Stimulated activated CD8-positive, alpha-beta memory T cell treated with anti-CD3 and anti-CD28 coated beads, Interleukin-12 subunit alpha, Interleukin-12 subunit beta, amount 100 ng/mL, for 4 hours (primary cell): ENCODE data around the gene LSR.

Source experiments
- DNase-seq: peaks from one replicate; pipeline ENCODE4 v3.0.0-alpha.2; 2020; ENCODE audit warnings: low read depth

The LSR gene

DNA sequence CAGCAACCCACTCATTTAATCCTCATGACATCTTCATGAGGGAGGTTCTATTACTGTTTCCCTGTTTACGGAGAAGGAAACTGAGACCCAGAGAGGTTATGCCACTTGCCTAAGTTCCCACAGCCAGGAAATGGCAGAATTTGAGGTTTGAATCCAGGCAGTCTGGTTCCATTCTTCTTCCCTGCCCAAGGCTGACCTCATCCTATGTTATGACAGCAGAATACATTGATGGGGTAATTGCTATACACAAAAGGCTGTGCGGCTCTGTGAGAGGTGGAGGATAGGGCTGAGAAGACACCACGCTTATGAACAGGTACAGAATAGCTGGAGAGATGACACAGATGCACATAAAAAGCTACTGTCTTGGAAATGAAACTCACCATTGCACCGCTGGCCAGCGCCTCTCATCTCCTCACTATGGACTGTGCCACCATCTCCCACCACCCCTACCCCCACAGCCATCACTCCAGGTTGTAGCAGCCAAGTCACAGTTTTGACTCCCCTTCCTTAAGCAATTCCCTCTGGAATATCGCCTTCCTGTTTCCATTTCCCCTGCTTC, 54.6 kb downstream of the LSR start:
- DNase-seq = no peak

DNA sequence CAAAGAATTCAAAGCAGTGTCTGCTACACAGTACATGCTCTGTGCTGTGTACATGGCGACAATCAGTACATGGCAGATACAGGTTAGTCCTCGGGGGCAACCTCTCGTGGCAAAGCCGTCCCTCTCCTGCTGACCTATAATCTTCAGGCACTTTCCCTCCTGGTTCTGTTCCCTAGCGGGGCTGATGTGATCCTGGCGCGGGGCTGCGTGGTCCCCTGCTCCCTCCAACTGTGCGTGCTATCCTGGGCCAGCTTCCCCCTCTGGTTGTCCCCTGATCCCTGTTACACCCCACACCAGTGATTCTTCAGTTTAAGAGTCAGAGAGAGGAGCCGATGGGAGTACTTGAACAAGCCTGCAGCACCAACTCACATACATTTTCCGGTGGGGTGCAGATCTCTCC, 55.2 kb downstream of the LSR start:
- no peak for DNase-seq

DNA sequence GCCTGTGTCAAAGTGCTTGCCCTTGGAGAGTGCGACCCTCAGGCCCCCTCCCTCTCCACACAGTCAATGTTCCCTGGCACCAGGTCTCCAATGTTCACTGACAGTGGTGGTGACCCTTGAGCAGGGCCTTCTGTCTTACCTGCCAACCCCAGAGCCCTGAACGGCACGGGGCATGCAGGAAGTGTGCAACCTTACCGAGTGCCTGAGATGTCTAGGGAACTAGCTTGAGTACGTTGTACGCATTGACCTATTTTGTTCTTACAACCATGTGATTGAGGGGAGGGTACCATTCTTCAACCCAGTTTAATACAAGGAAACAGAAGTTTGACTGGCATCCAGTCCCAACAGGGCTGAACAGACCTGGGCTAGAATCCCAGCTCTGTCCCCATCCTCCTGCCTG, 56.4 kb downstream of the LSR start:
- DNase-seq = no peak

GRCh38 chr19:35306473-35307246, 57.9 kb downstream of the LSR start:
- no peak for DNase-seq

- DNase-seq = no peak
Measured at GRCh38 chr19:35307931-35308330, 59.1 kb downstream of the LSR start.

DNA sequence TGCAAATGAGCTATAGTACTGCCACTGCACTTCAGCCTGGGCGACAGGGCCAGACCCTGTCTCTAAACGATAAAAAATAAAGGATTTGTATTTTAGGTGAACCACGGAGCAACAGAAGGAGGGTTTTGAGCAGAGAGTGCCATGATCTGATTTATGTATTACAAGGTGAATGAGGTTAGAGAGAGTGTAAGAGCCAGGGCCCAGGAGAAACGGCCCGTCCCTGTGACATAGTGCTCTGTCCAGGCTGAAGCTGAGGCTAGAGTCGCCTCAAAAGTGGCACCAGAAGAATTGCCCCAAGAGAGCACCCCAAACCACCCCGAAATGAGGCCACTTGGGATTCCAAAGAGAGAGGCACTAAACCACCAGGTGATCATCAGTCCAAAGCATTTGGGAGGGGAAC, 60.1 kb downstream of the LSR start:
- DNase-seq = no peak

DNA sequence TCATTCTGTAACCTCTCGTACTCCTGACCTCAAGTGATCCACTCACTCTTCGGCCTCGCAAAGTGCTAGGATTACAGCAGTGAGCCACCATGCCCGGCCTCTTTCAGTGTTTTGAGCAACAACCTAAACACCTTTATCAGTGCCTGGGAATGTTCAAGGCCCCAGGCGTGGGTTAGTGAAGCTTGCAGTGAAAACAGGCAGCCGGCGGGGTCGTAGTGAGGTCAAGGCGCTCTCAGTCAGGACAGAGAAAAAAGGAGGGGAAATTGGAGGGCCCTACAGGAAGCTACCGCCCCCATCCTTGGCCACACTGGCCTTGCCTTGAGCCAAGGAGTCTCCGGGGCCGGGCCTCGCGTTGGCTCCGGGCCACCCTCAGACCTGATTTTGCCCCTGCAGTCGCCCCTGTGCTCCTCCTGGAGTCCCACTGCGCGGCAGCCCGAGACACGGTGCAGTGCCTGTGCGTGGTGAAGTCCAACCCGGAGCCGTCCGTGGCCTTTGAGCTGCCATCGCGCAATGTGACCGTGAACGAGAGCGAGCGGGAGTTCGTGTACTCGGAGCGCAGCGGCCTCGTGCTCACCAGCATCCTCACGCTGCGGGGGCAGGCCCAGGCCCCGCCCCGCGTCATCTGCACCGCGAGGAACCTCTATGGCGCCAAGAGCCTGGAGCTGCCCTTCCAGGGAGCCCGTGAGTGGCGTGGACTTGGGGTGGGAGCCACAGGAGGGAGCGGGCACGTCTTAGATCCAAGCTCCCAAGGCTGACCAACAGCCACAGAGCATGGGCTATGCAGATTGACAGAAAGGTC, 60.9 kb downstream of the LSR start:
- no peak for DNase-seq

DNA sequence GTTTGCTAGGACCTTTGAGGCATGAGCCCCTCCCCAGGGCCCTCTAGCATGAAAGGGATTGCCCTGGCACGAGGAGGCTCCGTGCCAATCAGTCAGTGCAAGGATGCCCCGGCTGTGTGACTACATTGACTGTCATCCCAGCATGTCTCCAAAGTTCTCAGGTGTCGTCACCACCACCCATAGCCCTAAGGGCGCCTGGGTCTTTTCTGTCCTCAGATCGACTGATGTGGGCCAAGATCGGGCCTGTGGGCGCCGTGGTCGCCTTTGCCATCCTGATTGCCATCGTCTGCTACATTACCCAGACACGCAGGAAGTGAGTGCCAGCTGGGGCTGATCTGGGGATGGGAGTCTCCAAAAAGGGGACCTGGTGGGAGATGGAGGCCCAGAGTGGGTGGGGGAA, 61.5 kb downstream of the LSR start:
- no peak for DNase-seq

- DNase-seq = no peak
Measured at GRCh38 chr19:35310811-35311465, 62.1 kb downstream of the LSR start.

DNA sequence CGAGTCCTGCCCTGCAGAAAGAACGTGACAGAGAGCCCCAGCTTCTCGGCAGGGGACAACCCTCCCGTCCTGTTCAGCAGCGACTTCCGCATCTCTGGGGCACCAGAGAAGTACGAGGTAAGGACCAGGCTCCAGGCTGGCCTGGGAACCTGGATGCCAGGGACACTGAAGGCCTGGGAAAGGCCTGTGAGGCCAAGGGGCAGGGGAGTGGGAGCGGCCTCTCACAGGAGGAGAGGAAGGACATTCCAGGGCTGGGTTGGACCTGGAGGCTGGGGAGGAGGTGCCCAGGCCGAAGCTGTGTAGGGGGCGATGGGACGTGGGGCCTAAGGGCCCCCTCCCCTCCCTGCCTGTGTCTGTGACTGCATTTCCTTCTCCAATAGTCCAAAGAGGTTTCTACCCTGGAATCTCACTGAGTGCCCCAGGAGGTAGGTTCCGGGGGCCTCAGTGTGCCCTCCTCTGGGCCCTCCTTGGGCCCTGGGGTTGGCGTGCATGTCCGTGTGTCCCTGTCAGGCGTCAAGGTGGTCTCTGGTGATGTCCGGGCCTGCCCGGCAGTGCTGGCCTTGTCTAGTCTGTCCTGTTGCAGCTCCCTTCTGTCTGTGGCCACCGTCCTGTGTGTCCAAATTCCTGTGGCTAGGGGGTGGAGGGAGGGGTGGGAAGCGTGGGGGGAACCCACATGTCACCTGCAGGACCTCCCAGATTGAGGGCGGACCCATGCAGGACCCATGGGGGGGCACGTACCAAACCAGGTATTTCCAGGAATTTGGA, 63.3 kb downstream of the LSR start:
- no peak for DNase-seq

- no peak for DNase-seq
Measured at GRCh38 chr19:35313587-35313986, 64.8 kb downstream of the LSR start.

DNA sequence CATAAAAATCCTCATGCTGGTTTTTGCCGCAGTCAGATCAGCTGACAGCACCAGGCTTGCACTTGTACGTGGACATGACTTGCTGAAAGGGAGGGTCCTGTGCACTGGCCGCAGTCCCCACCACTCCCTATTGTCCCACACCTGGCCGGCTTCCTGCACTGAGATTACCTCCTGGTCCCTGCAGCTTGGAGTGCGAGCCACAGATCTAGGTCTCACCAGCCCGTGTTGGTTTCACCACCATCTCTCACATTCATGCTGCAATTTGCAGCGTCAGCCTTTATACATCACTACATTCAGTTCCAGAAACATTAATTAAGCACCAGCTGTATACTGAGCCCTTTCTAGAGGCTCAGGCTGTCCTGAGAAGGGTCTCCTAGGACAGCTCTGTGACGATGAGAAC, 65.2 kb downstream of the LSR start:
- no peak for DNase-seq

DNA sequence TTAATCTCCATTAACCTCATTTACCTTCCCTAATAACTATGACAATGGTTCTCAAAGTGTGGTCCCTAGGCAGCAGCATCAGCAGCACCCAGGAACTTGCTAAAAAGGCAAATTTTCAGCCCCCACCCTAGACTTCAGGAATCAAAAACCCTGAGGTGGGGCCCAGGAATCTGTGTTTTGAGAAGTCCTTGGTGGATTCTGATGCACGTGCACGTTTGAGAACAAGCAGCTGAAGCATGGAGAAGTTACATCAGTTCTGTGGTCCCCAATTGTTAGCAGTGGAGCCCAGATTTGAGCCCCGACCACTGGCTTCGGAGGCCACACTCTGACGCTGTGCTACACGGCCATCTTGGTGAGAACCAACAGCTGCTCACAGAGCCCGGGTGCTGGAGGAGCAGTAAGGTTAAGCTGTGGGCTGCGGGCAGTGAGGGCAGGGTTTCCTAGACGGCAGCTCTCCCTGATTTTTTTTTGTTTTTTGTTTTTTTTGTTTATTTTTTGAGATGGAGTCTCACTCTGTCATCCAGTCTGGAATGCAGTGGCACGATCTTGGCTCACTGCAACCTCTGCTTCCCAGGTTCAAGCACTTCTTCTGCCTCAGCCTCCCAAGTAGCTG, 66.2 kb downstream of the LSR start:
- no peak for DNase-seq

- DNase-seq = no peak
Measured at GRCh38 chr19:35315883-35316282, 67.1 kb downstream of the LSR start.

GRCh38 chr19:35316560-35316959, 67.8 kb downstream of the LSR start:
- DNase-seq = no peak
